Measurements from ENCODE around the gene SLFNL1.

SLFNL1 gene

GRCh38 chr1:41021526-41022308 lies at the start of gene SLFNL1:
SLFNL1 (minus strand) TSS chr1:41021725; CDS start chr1:41020660, 1,065 bp downstream.
- DNase-seq (ENCODE audit: low read depth in 2 of 3, low spot score in 2 of 3): no peak

DNA sequence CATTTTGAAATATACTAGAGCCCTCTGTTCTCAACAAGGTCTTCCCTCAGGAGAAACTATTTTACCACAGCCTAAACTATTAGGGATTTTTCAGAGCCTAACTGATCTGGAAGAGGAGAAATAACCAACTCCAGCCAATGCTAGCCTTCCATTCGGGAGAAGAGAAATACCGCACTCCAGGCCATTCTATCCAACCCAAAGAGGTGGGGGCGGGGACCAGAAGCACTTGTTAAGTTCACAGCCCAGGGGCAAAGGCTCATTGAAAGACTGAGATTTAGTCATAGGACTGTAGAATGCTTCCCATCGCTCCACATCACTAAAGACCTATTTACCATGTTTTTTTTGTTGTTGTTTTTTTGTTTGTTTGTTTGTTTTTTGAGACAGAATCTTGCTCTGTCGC lies 35.4 kb upstream of the SLFNL1 start:
- DNase-seq (ENCODE audit: low read depth in 2 of 3, low spot score in 2 of 3): no peak

GRCh38 chr1:41053316-41053715 lies 31.8 kb upstream of the SLFNL1 start:
- no peak for DNase-seq (ENCODE audit: low read depth in 2 of 3, low spot score in 2 of 3)

GRCh38 chr1:41051022-41051421 lies 29.5 kb upstream of the SLFNL1 start:
- no peak for DNase-seq (ENCODE audit: low read depth in 2 of 3, low spot score in 2 of 3)

DNA sequence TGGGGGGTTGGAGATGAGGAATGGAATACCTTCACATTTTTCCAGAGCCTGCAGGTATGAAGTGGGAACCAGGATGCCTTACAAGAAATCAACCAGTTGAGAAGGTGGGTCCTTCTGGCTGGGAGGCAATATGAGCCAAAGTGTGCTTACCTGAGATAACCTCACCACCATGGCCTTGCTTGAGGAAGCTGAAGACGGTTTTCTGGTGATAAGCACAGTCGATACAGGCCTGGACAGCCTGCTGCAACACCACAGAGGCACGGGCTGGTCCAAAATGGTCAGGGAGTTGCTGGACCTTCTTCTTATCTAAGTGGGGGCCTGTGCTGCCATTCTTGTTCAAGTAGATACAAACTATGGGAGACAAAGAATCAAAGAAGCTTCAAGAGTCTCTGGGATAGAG lies 27.0 kb upstream of the SLFNL1 start:
- DNase-seq (ENCODE audit: low read depth in 2 of 3, low spot score in 2 of 3): no peak

- DNase-seq (ENCODE audit: low read depth in 2 of 3, low spot score in 2 of 3): no peak
These were observed 24.8 kb upstream of the SLFNL1 start for GRCh38 chr1:41046347-41046775.

- no peak for DNase-seq (ENCODE audit: low read depth in 2 of 3, low spot score in 2 of 3)
These were observed 24.2 kb upstream of the SLFNL1 start for GRCh38 chr1:41045740-41046139.

GRCh38 chr1:41044187-41044586 lies 22.7 kb upstream of the SLFNL1 start:
- no peak for DNase-seq (ENCODE audit: low read depth in 2 of 3, low spot score in 2 of 3)

DNA sequence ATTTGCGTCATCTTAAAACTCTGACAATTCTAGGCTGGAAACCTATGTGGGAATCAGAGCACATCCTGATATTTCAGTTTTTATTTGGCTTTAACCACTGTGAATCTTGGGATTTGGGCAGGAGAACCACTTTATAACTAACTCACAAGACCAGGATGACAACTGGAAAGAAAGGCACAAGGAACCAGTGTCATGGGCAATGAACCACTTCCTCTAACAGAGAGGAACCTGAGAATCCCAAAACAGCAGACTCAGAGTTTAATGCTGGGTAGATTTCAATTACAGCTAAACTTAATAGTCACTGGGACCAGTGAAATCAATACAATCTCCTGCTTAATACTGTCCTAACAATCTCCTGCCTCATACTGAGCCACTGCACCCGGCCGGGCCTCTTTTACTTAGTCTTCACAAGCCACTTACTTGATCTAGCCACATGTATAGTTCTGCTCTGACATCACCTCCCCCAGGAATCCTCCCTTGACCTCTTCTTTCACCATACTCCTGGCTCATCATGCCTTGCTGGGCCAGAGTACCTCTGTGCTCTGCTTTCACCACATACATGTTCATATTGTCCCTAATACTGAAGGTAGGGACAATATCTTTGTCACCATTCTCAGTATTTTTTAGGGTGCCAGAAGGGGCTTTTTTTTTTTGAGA lies 20.2 kb upstream of the SLFNL1 start:
- no peak for DNase-seq (ENCODE audit: low read depth in 2 of 3, low spot score in 2 of 3)

DNA sequence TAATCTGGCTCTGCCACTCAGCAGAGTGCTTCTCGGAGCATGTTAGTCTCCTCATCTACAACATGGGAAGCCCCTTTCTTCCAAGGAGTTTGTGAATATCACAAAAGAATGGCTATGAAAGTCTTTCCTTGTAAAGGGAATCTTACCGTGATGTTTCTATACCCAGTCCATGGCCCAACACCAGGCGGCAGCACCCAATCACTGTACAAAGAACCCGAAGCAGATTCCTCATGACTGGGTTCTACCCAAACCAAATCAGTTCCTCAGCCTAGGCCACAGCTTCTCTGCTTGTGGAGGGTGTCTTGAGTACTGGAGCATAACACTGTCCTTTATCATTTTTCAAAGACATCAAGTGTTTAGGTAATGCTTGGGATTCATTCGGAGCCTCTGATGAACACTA lies 16.6 kb upstream of the SLFNL1 start:
- DNase-seq (ENCODE audit: low read depth in 2 of 3, low spot score in 2 of 3): no peak

GRCh38 chr1:41037116-41037903 lies 15.8 kb upstream of the SLFNL1 start:
- no peak for DNase-seq (ENCODE audit: low read depth in 2 of 3, low spot score in 2 of 3)

- no peak for DNase-seq (ENCODE audit: low read depth in 2 of 3, low spot score in 2 of 3)
These were observed 11.7 kb upstream of the SLFNL1 start for GRCh38 chr1:41033272-41033671.

- no peak for DNase-seq (ENCODE audit: low read depth in 2 of 3, low spot score in 2 of 3)
These were observed 10.6 kb upstream of the SLFNL1 start for GRCh38 chr1:41032147-41032546.

GRCh38 chr1:41030872-41031616 lies 9.5 kb upstream of the SLFNL1 start:
- no peak for DNase-seq (ENCODE audit: low read depth in 2 of 3, low spot score in 2 of 3)

DNA sequence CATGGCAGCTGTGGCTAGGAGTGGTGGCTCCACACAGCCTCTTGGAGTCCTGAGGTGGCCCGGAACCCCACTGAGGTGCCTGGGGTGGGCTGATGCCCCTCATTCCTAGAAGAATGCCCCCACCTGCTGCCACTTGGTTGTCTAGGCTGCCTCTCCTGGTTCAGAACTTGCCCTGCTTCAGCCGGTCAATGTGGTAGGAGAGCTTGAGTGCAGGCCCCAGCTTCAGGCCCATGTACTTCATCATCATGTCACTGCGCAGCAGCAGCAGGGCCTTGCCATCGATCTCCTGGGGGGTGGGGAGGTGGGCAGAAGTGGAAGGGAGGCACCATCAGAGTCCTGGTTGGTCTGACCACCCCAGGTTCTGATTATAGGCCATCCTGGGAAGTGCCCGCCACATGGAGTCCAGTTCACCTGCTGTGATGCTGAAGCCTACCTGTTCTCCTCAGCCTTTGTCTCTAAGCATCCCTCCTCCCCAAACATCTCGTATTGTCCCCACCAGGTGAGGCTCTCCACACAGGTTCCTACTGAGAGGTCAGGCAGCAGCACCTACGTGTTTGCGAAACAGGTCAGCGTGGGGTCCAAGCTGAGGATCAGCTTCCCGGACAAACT lies 6.6 kb upstream of the SLFNL1 start:
- DNase-seq (ENCODE audit: low read depth in 2 of 3, low spot score in 2 of 3): no peak

DNA sequence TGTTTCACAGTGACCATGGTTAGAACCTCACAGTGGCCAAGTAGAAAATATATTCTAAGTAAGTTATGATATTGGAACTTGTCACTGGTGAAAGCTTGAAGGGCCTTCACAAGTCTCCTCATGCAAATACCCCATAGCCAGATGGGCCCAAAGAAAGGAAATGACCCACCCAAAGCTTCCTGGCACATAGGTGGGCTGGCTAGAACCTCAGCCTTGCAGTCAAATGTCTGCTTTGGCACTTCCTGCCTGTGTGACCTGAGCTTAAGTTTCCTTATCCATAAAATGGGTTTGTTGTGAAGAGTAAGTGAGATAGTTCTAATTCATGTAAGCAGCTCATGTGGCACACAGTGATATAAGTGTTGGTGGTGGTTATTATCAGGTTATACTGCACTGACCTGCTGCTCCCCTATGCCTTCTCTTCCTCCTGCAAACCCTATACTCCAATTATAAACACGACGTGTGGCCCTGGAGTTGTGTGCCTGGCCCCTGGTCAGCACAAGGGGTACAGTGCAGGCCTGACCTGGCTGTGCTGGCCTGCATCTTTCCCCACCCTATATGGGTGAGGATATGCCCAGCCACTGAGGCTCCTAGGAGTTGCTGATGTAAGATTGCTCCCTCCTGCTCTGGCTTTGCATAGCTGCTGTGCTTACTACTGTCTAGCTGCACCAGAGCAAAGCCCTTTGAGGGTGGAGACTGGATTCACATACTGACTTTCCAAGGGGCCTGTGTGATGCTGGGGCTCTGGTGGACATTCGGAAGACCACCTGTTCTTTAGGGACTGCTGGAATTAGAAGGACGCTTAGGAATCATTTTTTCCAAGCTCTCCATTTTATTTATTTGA lies 4.7 kb upstream of the SLFNL1 start:
- DNase-seq (ENCODE audit: low read depth in 2 of 3, low spot score in 2 of 3): no peak

DNA sequence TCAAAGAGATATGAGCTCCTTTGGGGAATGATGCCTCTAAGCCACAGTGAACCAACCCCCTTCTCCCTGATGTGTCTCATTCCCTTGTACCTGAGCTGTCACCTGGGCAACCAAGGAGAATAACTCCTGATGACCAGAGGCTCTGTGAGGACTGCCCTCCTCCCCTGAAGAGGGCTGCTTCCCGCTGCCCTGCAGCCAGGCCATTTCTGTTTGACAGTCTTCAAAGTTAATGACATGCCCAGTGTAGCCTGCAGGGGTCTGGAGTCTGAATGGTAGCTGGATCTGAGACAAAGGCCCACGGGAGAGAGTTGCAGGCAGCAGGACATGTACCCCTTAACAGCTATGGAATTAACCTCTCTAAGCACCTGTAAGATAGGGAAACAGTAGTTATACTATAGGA lies 3.4 kb upstream of the SLFNL1 start:
- no peak for DNase-seq (ENCODE audit: low read depth in 2 of 3, low spot score in 2 of 3)

DNA sequence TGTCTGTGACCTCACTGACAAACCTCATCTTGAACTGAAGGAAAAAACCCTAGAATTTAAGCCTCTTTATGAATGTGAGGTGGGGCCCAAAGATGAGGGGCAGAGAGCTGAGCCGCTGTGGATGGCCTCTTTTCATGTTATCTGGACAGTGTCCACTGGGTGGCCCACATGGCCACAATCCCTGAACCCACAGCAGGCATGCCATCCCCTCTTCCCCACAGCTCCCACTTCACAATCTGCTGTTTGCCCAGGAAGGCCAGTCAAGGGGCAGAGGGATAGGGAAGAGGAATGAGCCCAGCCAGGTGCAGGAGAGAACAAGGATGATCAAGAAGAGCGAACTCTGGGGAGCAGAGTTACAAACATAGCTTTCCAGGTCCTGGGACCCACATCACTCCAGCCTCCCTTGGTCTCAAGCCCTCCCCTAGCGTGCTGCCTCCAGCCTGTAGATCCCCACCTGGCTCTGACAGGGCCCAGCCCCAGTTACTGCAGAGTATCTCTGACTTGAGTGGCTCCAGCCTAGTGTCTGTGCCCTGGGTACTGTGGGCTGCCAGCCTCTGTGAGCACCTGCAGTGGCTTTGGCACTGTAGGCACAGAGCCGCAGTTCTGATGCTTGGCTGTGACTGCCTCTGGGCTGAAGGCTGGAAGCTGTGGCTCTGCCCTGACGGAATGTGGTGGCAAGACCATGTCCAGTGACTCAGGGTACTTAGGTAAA lies 1.9 kb upstream of the SLFNL1 start:
- no peak for DNase-seq (ENCODE audit: low read depth in 2 of 3, low spot score in 2 of 3)

GRCh38 chr1:41022424-41022823 lies 899 bp upstream of the SLFNL1 start:
- DNase-seq (ENCODE audit: low read depth in 2 of 3, low spot score in 2 of 3): no peak

Data from activated CD8-positive, alpha-beta memory T cell treated with anti-CD3 and anti-CD28 coated beads for 48 hours (primary cell).